WERI-Rb-1 (cell line): Measurements from ENCODE around the gene UBE2C.

Experiments
- DNase-seq: peaks from one replicate; pipeline ENCODE4 v3.0.0-alpha.2; 2020
- H3K27ac ChIP-seq: fragments of 250-450 bp; sonication (Bioruptor Pico); 2 replicates; pipeline ENCODE4 v1.5.1; 2020; ENCODE audit warnings: mild to moderate bottlenecking, moderate library complexity
- H3K27me3 ChIP-seq: fragments of 250-450 bp; sonication (Bioruptor Pico); 2 replicates; pipeline ENCODE4 v1.5.1; 2021; ENCODE audit warnings: mild to moderate bottlenecking, low read depth, moderate library complexity; ENCODE audit not compliant: insufficient read depth, severe bottlenecking
- H3K36me3 ChIP-seq: fragments of 250-450 bp; sonication (Bioruptor Pico); 2 replicates; pipeline ENCODE4 v1.5.1; 2020; ENCODE audit warnings: mild to moderate bottlenecking, moderate library complexity
- H3K4me3 ChIP-seq: 2 replicates; pipeline ENCODE4 v1.5.1; 2011; ENCODE audit warnings: low read depth, mild to moderate bottlenecking, control low read depth, low read length
- H3K9me3 ChIP-seq: fragments of 250-450 bp; sonication (Bioruptor Pico); 2 replicates; pipeline ENCODE4 v1.5.1; 2021; ENCODE audit warnings: mild to moderate bottlenecking, moderate library complexity; ENCODE audit not compliant: severe bottlenecking
- TF ChIP-seq, protein P1 (sequence below): IDR thresholded peaks from 2 replicates; pipeline ENCODE4 v1.5.1; 2011; ENCODE audit warnings: low read depth, mild to moderate bottlenecking, control low read depth, inconsistent platforms, low read length

UBE2C gene

DNA sequence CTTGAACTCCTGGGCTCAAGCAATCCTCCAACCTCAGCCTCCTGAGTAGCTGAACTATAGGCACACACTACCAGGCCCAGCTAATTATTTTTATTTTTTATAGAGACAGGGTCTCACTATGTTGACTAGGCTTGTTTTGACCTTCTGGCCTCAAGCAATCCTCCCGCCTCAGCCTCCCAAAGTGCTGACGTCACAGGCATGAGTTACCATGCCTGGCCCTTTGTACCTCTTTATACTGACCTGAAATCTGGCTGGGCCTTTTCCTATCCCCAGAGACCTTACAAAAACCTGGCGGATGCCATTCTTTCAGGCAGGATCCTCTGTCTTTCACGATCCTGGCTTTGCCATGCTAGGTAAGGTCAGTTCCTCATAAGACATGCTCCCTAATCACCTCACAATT lies 32.3 kb upstream of the UBE2C start:
- Histone ChIP-seq H3K4me3 (no peak overlapping the region), H3K9me3 (no peaks in the 10 kb centered on the region), H3K27ac (no peak overlapping the region), H3K36me3 (no peaks in the 10 kb centered on the region), H3K27me3 (no peaks in the 10 kb centered on the region)
- TF ChIP-seq, protein P1, sequence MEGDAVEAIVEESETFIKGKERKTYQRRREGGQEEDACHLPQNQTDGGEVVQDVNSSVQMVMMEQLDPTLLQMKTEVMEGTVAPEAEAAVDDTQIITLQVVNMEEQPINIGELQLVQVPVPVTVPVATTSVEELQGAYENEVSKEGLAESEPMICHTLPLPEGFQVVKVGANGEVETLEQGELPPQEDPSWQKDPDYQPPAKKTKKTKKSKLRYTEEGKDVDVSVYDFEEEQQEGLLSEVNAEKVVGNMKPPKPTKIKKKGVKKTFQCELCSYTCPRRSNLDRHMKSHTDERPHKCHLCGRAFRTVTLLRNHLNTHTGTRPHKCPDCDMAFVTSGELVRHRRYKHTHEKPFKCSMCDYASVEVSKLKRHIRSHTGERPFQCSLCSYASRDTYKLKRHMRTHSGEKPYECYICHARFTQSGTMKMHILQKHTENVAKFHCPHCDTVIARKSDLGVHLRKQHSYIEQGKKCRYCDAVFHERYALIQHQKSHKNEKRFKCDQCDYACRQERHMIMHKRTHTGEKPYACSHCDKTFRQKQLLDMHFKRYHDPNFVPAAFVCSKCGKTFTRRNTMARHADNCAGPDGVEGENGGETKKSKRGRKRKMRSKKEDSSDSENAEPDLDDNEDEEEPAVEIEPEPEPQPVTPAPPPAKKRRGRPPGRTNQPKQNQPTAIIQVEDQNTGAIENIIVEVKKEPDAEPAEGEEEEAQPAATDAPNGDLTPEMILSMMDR, result no peak
- DNase-seq, result no peak

DNA sequence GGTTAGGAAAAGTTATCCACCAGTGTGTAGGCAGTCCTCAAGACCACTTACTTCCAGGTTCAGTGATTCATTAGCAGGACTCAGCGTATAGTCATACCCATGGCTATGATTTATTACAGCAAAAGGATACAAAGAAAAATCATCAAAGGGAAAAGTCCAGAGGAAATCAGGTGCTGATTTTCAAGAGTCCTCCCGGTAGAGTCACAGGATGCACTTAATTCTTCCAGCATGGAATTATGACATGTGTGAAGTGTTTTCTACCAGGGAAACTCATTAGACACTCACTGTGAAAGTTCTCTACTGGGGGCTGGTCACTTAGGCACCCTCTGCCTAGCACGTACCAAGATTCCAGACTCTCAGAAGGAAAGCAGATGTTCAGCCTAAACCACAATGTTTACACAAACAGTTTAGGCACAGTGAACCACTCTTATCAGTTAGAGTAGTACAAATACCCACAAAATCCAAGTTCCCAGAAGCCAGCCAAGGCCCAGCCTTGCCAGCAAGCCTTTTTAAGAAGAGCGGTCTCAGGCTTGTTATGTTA lies 31.0 kb upstream of the UBE2C start:
- H3K4me3 ChIP-seq, result no peak overlapping the region
- no peak overlapping the region for H3K27ac ChIP-seq
- DNase-seq, result no peak
- no peaks in the 10 kb centered on the region for H3K27me3 ChIP-seq
- H3K36me3 ChIP-seq, result no peaks in the 10 kb centered on the region
- no peaks in the 10 kb centered on the region for H3K9me3 ChIP-seq
- TF ChIP-seq, protein P1, result no peak

DNA sequence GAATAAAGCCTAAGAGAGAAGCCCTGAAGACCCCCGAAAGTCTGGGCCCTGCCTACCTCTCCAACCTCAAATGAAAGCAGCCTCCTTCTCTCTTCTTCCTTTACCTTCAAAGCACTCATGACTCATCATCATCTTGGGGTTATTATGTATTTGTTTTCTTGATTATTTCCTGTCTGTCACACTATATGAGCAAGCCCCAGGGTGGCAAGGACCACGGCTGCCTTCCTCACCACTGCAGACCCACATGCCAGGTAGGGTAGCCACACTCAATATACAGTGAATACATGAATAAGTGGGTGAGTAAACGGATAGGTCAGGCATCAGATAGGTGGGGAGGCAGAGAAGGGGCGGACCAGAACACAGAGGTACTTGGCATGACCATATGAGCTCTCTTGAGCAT lies 29.6 kb upstream of the UBE2C start:
- Histone ChIP-seq H3K27me3 (no peaks in the 10 kb centered on the region), H3K27ac (no peak overlapping the region), H3K9me3 (no peaks in the 10 kb centered on the region), H3K4me3 (no peak overlapping the region), H3K36me3 (no peaks in the 10 kb centered on the region)
- TF ChIP-seq, protein P1, result no peak
- no peak for DNase-seq

DNA sequence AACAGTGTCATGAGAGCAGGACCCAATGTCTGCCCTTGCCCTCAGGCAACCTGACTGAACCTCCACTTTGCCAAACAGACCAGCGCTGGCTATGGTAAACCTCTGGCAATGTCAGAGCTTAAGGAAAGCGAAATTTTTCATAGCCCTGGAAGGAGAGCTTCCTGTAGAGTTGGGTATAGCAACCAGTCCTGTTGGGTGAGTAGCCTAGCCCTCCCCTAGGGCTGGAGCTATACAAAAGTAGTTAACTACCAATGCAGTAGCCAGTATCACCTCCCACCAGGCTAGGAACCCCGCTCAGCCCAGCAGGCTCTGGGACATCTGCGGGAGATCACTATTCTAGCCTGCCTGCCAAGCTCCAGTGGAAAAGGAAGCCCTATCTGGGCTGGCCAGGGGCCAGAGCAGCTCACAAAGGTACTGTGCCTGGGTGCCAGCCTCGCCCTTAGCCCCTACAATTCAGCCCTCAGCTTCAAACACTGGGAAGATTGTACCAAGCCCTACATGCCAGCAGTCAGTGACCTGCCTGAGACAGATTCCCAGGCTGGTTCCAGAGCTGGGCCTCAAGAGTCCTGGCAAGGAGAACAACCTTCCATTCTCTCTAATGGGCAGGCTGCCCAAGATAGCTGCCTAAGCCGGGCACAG lies 28.7 kb upstream of the UBE2C start:
- Histone ChIP-seq H3K27ac (no peak overlapping the region), H3K9me3 (no peaks in the 10 kb centered on the region), H3K4me3 (no peak overlapping the region), H3K27me3 (no peaks in the 10 kb centered on the region), H3K36me3 (no peaks in the 10 kb centered on the region)
- DNase-seq, result no peak
- TF ChIP-seq, protein P1, result no peak

DNA sequence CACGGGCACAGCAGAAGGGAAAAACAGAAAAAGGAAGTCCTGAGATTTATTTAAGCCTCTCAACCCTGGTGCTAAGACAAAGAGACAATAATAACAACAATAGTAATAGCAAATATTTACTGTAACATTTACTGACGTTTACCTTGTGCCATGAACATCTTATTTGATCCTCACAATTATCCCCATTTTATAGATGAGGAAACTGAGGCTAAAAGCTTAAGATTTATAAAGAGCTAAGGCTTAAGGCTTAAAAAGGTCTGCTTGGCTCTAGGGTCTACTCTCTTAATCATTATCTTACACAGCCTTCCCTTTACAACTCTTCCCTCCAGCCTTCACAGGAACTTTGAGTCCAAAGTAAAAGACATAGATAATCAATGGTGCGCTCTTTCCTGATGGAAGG lies 24.1 kb upstream of the UBE2C start:
- no peak for DNase-seq

More for the DNA sequence above, 24.1 kb upstream of the UBE2C start:
- Histone ChIP-seq H3K27me3 (no peaks in the 10 kb centered on the region), H3K4me3 (no peak overlapping the region), H3K36me3 (peaks cover 5% of the 10 kb centered on the region), H3K9me3 (no peaks in the 10 kb centered on the region), H3K27ac (no peak overlapping the region)
- TF ChIP-seq, protein P1, result no peak
